HepG2 (cell line): Measurements from ENCODE around the gene CCL19. TPM values are rescaled to one million over a fixed set of nuclear protein-coding genes. Genes with fewer than 3 reads are reported as not detected.
A peak's percentile ranks its signal among the peaks of the same experiment; 100 is the strongest.

Source experiments
- ARID3A ChIP-seq: IDR thresholded peaks from 2 replicates; pipeline ENCODE4 v1.6.1; 2012; ENCODE audit warnings: low read depth, low read length, improper control_type of control experiment
- ATF3 ChIP-seq: sonication (generic); formaldehyde crosslinking; IDR thresholded peaks from 2 replicates; pipeline ENCODE4 v1.4.0; 2020; ENCODE audit warnings: missing genetic modification reagents
- FOSL2 ChIP-seq: sonication (generic); formaldehyde crosslinking; IDR thresholded peaks from 2 replicates; pipeline ENCODE4 v1.4.0; 2020; ENCODE audit warnings: missing genetic modification reagents
- GFI1 ChIP-seq: sonication (generic); formaldehyde crosslinking; IDR thresholded peaks from 2 replicates; pipeline ENCODE4 v1.5.0; 2020; ENCODE audit warnings: missing genetic modification reagents, mild to moderate bottlenecking, borderline replicate concordance
- GZF1 ChIP-seq: sonication (generic); formaldehyde crosslinking; IDR thresholded peaks from 2 replicates; pipeline ENCODE4 v1.5.1; 2020; ENCODE audit warnings: mild to moderate bottlenecking, missing genetic modification reagents
- IRF2 ChIP-seq: IDR thresholded peaks from 2 replicates; pipeline ENCODE4 v1.6.1; 2018; ENCODE audit warnings: missing genetic modification reagents, missing compliant biosample characterization
- IRF9 ChIP-seq: sonication (generic); formaldehyde crosslinking; IDR thresholded peaks from 2 replicates; pipeline ENCODE4 v1.8.0; 2022; ENCODE audit warnings: missing genetic modification reagents, mild to moderate bottlenecking, borderline replicate concordance
- KLF12 ChIP-seq: sonication (generic); formaldehyde crosslinking; IDR thresholded peaks from 2 replicates; pipeline ENCODE4 v1.4.0; 2020; ENCODE audit warnings: missing genetic modification reagents, borderline replicate concordance
- MYNN ChIP-seq: sonication (generic); formaldehyde crosslinking; IDR thresholded peaks from 2 replicates; pipeline ENCODE4 v1.4.0; 2020; ENCODE audit warnings: mild to moderate bottlenecking, low read depth, missing genetic modification reagents
- NBN ChIP-seq: fragments of 450-650 bp; conservative IDR thresholded peaks from 2 replicates; pipeline ENCODE4 v1.6.1; 2017
- NFE2 ChIP-seq: sonication (generic); formaldehyde crosslinking; IDR thresholded peaks from 2 replicates; pipeline ENCODE4 v1.4.0; 2020; ENCODE audit warnings: missing genetic modification reagents
- SRSF1 ChIP-seq: fragments of 200-400 bp; formaldehyde crosslinking; optimal IDR thresholded peaks from 2 replicates; pipeline ENCODE3; 2017; ENCODE audit warnings: mild to moderate bottlenecking, low read depth, low read length, moderate library complexity
- SSRP1 ChIP-seq: IDR thresholded peaks from 2 replicates; pipeline ENCODE4 v1.6.1; 2016; ENCODE audit warnings: control low read depth
- ZBTB3 ChIP-seq: sonication (generic); formaldehyde crosslinking; IDR thresholded peaks from 2 replicates; pipeline ENCODE4 v1.4.0; 2020; ENCODE audit warnings: low read depth, mild to moderate bottlenecking, moderate library complexity, missing genetic modification reagents, borderline replicate concordance
- ZBTB34 ChIP-seq: sonication (generic); formaldehyde crosslinking; IDR thresholded peaks from 2 replicates; pipeline ENCODE4 v1.8.0; 2022; ENCODE audit warnings: mild to moderate bottlenecking, missing genetic modification reagents
- ZFP1 ChIP-seq: IDR thresholded peaks from 2 replicates; pipeline ENCODE4 v1.6.1; 2016
- ZFP36 ChIP-seq: fragments of 150-350 bp; IDR thresholded peaks from 2 replicates; pipeline ENCODE4 v1.6.1; 2018; ENCODE audit warnings: borderline replicate concordance, low read length, low read depth; ENCODE audit not compliant: partially characterized antibody
- ZFP37 ChIP-seq: sonication (generic); formaldehyde crosslinking; IDR thresholded peaks from 2 replicates; pipeline ENCODE4 v1.4.0; 2020; ENCODE audit warnings: missing genetic modification reagents, borderline replicate concordance
- ZFP82 ChIP-seq: sonication (generic); formaldehyde crosslinking; IDR thresholded peaks from 2 replicates; pipeline ENCODE4 v1.5.1; 2020; ENCODE audit warnings: mild to moderate bottlenecking, missing genetic modification reagents, borderline replicate concordance
- ZNF414 ChIP-seq: sonication (generic); formaldehyde crosslinking; IDR thresholded peaks from 2 replicates; pipeline ENCODE4 v1.5.0; 2020; ENCODE audit warnings: missing genetic modification reagents
- ZNF543 ChIP-seq: sonication (generic); formaldehyde crosslinking; IDR thresholded peaks from 2 replicates; pipeline ENCODE4 v1.4.0; 2020; ENCODE audit warnings: mild to moderate bottlenecking, missing genetic modification reagents
- ZNF569 ChIP-seq: sonication (generic); formaldehyde crosslinking; IDR thresholded peaks from 2 replicates; pipeline ENCODE4 v1.5.0; 2020; ENCODE audit warnings: mild to moderate bottlenecking, missing genetic modification reagents, moderate library complexity, borderline replicate concordance
- ZNF879 ChIP-seq: sonication (generic); formaldehyde crosslinking; IDR thresholded peaks from 2 replicates; pipeline ENCODE4 v1.8.1; 2023; ENCODE audit warnings: missing genetic modification reagents
- polyA plus RNA-seq, 8 experiments: library from polyadenylated mRNA; depleted of rRNA in 3 of 8; stranded (reverse) in 7 of 8; unstranded in 1 of 8; fragments of >200 nt; fragmentation: Illumina TruSeq in 4 of 8; extraction: Trizol in 4 of 8; gene quantifications; 2 replicates each; pipeline versions ENCODE4 v1.2.1 to v1.2.3, GENCODE V29; 2011 to 2016; ENCODE audit warnings: low read depth in 4 of 8, missing spikeins in 1 of 8, mixed read lengths in 1 of 8; ENCODE audit not compliant: insufficient read depth in 1 of 8
- total RNA-seq, 5 experiments: library from RNA; depleted of rRNA; stranded (reverse); fragments of >200 nt; fragmentation: Illumina TruSeq; extraction: Trizol; gene quantifications; 2 replicates each; pipeline ENCODE4 v1.2.3, GENCODE V29; 2016; ENCODE audit warnings: low read depth in 1 of 5
- TF ChIP-seq, protein P1 (sequence below): sonication (generic); formaldehyde crosslinking; IDR thresholded peaks from 2 replicates; pipeline ENCODE4 v1.8.0; 2023; ENCODE audit warnings: mild to moderate bottlenecking, missing genetic modification reagents

Gene CCL19
- total and polyA plus RNA-seq, 2 of the 13 experiments (the other 11 are each of a cell fraction or from before 2014, with no cell fraction given) = not detected

DNA sequence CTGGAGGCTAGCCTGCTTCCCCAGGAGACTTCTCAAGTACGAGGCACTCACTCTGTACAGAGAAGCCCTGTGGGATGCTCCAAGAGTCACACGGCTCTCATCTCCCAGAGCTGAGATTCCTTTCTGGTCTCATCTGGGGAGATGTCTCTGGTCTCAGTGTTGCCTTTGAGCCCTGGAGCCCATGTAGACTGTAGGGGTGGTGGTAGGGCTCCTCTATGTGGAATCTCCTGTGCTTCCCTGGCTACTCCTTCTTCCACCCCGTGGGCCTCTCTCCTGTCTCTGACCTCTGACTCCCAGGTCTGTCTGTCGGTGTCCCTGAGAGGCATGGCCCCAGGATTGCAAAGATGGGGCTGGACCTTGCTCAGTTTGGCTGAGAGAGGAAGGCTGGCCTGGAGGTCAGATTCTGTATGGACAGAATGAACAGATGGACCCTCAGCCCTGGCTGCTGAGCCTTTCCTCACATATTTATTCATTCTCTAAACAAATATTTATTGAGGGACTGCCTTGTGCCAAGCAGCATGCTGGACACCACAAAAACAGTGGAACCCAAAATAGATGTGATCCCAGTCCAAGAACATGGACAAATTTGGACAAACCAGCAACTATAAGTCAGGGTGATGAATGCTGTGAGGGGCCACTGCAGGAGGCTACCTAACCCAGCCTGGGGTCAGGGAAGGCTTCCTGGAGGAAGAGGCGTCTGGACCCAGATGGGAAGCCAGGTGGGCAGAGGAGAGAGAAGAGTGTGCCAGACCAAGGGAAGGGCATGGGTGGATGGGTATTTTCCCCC, 2.6 kb downstream of the CCL19 start (continued):
- TF ChIP-seq, protein P1, sequence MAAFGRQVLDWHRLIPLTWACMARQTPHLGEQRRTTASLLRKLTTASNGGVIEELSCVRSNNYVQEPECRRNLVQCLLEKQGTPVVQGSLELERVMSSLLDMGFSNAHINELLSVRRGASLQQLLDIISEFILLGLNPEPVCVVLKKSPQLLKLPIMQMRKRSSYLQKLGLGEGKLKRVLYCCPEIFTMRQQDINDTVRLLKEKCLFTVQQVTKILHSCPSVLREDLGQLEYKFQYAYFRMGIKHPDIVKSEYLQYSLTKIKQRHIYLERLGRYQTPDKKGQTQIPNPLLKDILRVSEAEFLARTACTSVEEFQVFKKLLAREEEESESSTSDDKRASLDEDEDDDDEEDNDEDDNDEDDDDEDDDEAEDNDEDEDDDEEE = no peak
- TF ChIP-seq MYNN (CRISPR knock-in tag) (no peak), FOSL2 (CRISPR knock-in tag) (peak; percentile 37; the same call in 1 of the 2 replicates), ZNF414 (CRISPR knock-in tag) (no peak), SRSF1 (no peak), ARID3A (peak; percentile 40; the same call in 1 of the 2 replicates), ZBTB34 (CRISPR knock-in tag) (no peak), SSRP1 (CRISPR knock-in tag) (no peak), KLF12 (no peak), ATF3 (CRISPR knock-in tag) (no peak), ZBTB3 (no peak), ZNF569 (CRISPR knock-in tag) (no peak), GZF1 (CRISPR knock-in tag) (no peak), ZFP36 (peak; percentile 73), ZNF879 (CRISPR knock-in tag) (no peak), ZNF543 (CRISPR knock-in tag) (0 out of 2 replicates have a peak, but pooled peaks have one; percentile 30), IRF9 (CRISPR knock-in tag) (no peak), NBN (no peak), ZFP37 (no peak), IRF2 (CRISPR knock-in tag) (peak; percentile 57; the same call in 1 of the 2 replicates), NFE2 (CRISPR knock-in tag) (no peak), ZFP82 (CRISPR knock-in tag) (no peak), GFI1 (peak; percentile 53; the same call in 1 of the 2 replicates), ZFP1 (CRISPR knock-in tag) (no peak)
